Tibial nerve (tissue), 4 donors: Measurements from ENCODE around the gene GABRQ.
"Not testable (repeated sequence)": the region's sequence is repeated elsewhere in the genome, so short reads cannot be mapped to it uniquely, and the experiment has no call there.

Experiments used
- CTCF ChIP-seq, 5 experiments: fragments of 200-600 bp in 3 of 5; fragments of 450-650 bp in 2 of 5; sonication (generic) in 3 of 5; IDR thresholded peaks; one replicate each; pipeline ENCODE4 v1.5.1; 2016 to 2019; ENCODE audit warnings: antibody characterized with exemption in 5 of 5, mild to moderate bottlenecking in 3 of 5, moderate library complexity in 2 of 5
- EP300 ChIP-seq, 2 donors: sonication (generic); formaldehyde crosslinking; IDR thresholded peaks; one replicate each; pipeline ENCODE4 v1.6.1; 2017; ENCODE audit warnings: antibody characterized with exemption in 2 of 2, mild to moderate bottlenecking in 1 of 2
- POLR2A ChIP-seq, 2 donors: fragments of 450-650 bp; IDR thresholded peaks; one replicate each; pipeline ENCODE4 v1.6.1; 2017; ENCODE audit warnings: antibody characterized with exemption in 2 of 2, mild to moderate bottlenecking in 2 of 2, moderate library complexity in 2 of 2

GRCh38 chrX:152700390-152700789, 62.7 kb downstream of the GABRQ start:
- TF ChIP-seq CTCF, POLR2A, EP300 (IDR thresholded peaks at IDR 0.05): not testable (repeated sequence)
